ENCODE measurements around the gene LCN12.

LCN12 gene

GRCh38 chr9:136957901-136958300 lies 5.8 kb downstream of the LCN12 start:
- no CpG with 5 or more reads among the region's 6 CpGs for WGBS, 2 donors (ENCODE audit: extremely low coverage in 2 of 2, insufficient read length in 2 of 2, insufficient replicate concordance in 1 of 2)
- Histone ChIP-seq H2BK5ac (ENCODE audit: low read length) (no peak overlapping the region), H3K79me1 (ENCODE audit: low read depth, low read length) (peaks cover 3% of the 10 kb centered on the region), H4K8ac (ENCODE audit: low read depth, low read length) (no peak overlapping the region), H3K27me3 (ENCODE audit: control insufficient read depth in 3 of 3, insufficient read depth in 3 of 3, low read depth in 1 of 3, low read length in 3 of 3) (peaks cover 0 to 28% (median 0%) of the 10 kb centered on the region in 3 experiments), H4K91ac (ENCODE audit: low read depth, low read length, poor library complexity) (no peak overlapping the region), H2BK15ac (ENCODE audit: low read length) (no peak overlapping the region), H2AK5ac (ENCODE audit: low read depth, low read length) (peak overlapping the region; percentile 15), H3K9ac (ENCODE audit: low read depth, low read length, poor library complexity) (no peak overlapping the region), H3K4ac (ENCODE audit: low read length) (no peak overlapping the region), H2AFZ (ENCODE audit: low read length) (no peak overlapping the region), H3K27ac (replicated peaks; ENCODE audit: low read length) (no peak overlapping the region), H3K4me1 (ENCODE audit: control insufficient read depth in 2 of 2, insufficient read depth in 1 of 2, low read depth in 1 of 2, low read length in 2 of 2) (peaks cover 0 to 4% of the 10 kb centered on the region in 2 donors), H3K18ac (ENCODE audit: low read length) (peak overlapping the region; percentile 71), H3K36me3 (replicated peaks in 1 of 2; ENCODE audit: control insufficient read depth in 2 of 2, insufficient read depth in 2 of 2, low read length in 2 of 2) (no peaks in the 10 kb centered on the region), H3K14ac (ENCODE audit: low read length) (peak overlapping the region; percentile 47), H2BK12ac (ENCODE audit: low read length) (no peak overlapping the region), H3K9me3 (replicated peaks in 1 of 2; ENCODE audit: control insufficient read depth in 2 of 2, insufficient read depth in 1 of 2, low read depth in 1 of 2, low read length in 2 of 2) (peaks cover 0 to 1% of the 10 kb centered on the region in 2 donors), H3K4me3 (ENCODE audit: low read length in 2 of 2) (no peak overlapping the region), H3K4me2 (ENCODE audit: insufficient read depth, low read length, poor library complexity, severe bottlenecking) (no peak overlapping the region), H2BK120ac (ENCODE audit: low read depth, low read length) (no peak overlapping the region), H3K23ac (ENCODE audit: low read depth, low read length, poor library complexity) (no peak overlapping the region)
- no peak for DNase-seq (ENCODE audit: low spot score)

DNA sequence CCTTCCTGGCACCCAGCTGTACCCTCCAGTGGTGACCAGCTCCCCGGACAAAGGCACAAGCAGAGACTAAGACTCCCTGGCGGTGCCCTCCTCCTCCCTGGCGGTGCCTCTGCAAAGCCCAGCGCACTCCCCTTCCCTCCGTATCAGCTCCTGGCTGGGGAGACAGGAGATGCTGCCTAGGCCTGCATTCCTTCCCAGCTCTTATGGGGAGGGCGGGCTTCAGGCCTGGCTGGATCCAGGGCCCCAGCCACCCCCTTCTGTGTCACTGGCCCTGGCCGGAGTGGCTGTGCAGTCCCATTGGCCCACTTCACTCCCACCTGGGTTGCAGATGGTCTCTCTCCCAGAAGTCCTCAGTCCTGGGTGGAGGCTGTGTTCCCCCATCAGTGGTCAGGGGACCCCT lies 6.4 kb downstream of the LCN12 start:
- no peak overlapping the region for H4K8ac ChIP-seq (ENCODE audit: low read depth, low read length)
- no peak overlapping the region for H2AFZ ChIP-seq (ENCODE audit: low read length)
- no peak overlapping the region for H3K4me2 ChIP-seq (ENCODE audit: insufficient read depth, low read length, poor library complexity, severe bottlenecking)
- H3K27me3 ChIP-seq (ENCODE audit: control insufficient read depth in 3 of 3, insufficient read depth in 3 of 3, low read depth in 1 of 3, low read length in 3 of 3) = peaks cover 0 to 28% (median 0%) of the 10 kb centered on the region in 3 experiments
- no CpG with 5 or more reads among the region's 7 CpGs for WGBS, 2 donors (ENCODE audit: extremely low coverage in 2 of 2, insufficient read length in 2 of 2, insufficient replicate concordance in 1 of 2)
- H3K18ac ChIP-seq (ENCODE audit: low read length) = peak overlapping the region; percentile 71
- no peaks in the 10 kb centered on the region for H3K36me3 ChIP-seq (replicated peaks in 1 of 2; ENCODE audit: control insufficient read depth in 2 of 2, insufficient read depth in 2 of 2, low read length in 2 of 2)
- no peak overlapping the region for H2BK12ac ChIP-seq (ENCODE audit: low read length)
- H3K79me1 ChIP-seq (ENCODE audit: low read depth, low read length) = peaks cover 3% of the 10 kb centered on the region
- peaks cover 2 to 4% of the 10 kb centered on the region in 2 donors for H3K4me1 ChIP-seq (ENCODE audit: control insufficient read depth in 2 of 2, insufficient read depth in 1 of 2, low read depth in 1 of 2, low read length in 2 of 2)
- peak overlapping the region; percentile 98 for H2AK5ac ChIP-seq (ENCODE audit: low read depth, low read length)
- peak overlapping the region; percentile 43 for H3K23ac ChIP-seq (ENCODE audit: low read depth, low read length, poor library complexity)
- peak overlapping the region; percentile 47 for H3K14ac ChIP-seq (ENCODE audit: low read length)
- DNase-seq (ENCODE audit: low spot score) = no peak
- no peak overlapping the region for H2BK5ac ChIP-seq (ENCODE audit: low read length)
- no peak overlapping the region for H3K4ac ChIP-seq (ENCODE audit: low read length)
- H2BK120ac ChIP-seq (ENCODE audit: low read depth, low read length) = no peak overlapping the region
- peaks cover 0 to 1% of the 10 kb centered on the region in 2 donors for H3K9me3 ChIP-seq (replicated peaks in 1 of 2; ENCODE audit: control insufficient read depth in 2 of 2, insufficient read depth in 1 of 2, low read depth in 1 of 2, low read length in 2 of 2)
- no peak overlapping the region for H4K91ac ChIP-seq (ENCODE audit: low read depth, low read length, poor library complexity)
- H3K4me3 ChIP-seq (ENCODE audit: low read length in 2 of 2) = no peak overlapping the region
- H3K9ac ChIP-seq (ENCODE audit: low read depth, low read length, poor library complexity) = no peak overlapping the region
- no peak overlapping the region for H2BK15ac ChIP-seq (ENCODE audit: low read length)
- no peak overlapping the region for H3K27ac ChIP-seq (replicated peaks; ENCODE audit: low read length)

DNA sequence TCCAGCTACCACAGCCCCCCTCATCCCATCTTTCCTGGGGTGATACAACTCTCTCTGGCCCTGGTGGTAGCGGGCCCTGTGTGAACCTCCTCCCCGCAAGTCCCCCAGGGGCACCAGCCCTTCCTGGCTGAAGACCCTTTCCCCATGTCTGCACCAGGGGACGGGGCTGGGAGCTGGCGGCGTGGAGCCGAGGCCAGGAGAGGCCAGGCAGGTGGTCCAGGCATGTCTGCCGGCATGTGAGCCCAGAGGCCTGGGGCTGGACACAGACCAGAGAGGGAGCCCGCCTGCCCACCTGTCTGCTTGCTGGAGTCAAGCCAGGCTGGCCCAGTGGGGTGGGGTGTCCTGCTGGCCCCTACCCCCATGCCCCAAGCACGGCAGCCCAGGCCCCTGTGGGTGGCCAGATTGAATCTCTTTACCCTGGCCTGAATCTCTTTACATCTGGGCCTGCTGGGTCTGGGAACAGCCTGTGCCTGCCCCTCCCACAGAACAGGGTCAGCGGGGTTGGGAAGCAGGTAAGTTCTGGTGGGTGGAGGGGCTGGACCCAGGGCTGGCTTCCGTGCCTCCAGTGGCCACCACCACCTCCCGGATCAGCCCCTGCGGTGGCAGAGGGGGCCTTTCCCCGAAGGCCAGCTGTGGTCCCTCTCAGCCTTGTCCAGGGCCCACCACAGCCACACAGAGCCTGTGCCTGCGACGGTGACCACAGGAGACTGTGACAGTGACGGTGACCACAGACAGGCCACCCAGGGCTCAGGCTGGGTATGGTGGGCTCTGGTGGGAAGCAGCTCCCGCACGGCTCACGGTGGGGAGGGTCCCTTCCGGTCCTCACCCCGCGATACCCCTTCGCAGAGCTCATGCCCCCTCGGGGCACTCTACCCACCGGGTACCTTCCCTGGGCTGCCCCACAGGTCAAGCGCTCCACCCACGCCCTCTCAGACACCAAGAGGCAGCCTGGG lies 7.1 kb downstream of the LCN12 start:
- Histone ChIP-seq H3K14ac (ENCODE audit: low read length) (no peak overlapping the region), H3K27ac (replicated peaks; ENCODE audit: low read length) (no peak overlapping the region), H2BK15ac (ENCODE audit: low read length) (peak overlapping the region; percentile 98), H3K18ac (ENCODE audit: low read length) (peak overlapping the region; percentile 85), H3K4me3 (ENCODE audit: low read length in 2 of 2) (no peak overlapping the region), H2BK5ac (ENCODE audit: low read length) (peak overlapping the region; percentile 94), H3K79me1 (ENCODE audit: low read depth, low read length) (peaks cover 3% of the 10 kb centered on the region), H3K4ac (ENCODE audit: low read length) (no peak overlapping the region), H3K9me3 (replicated peaks in 1 of 2; ENCODE audit: control insufficient read depth in 2 of 2, insufficient read depth in 1 of 2, low read depth in 1 of 2, low read length in 2 of 2) (peaks cover 0 to 1% of the 10 kb centered on the region in 2 donors), H2AFZ (ENCODE audit: low read length) (no peak overlapping the region), H2AK5ac (ENCODE audit: low read depth, low read length) (peak overlapping the region; percentile 98), H3K4me2 (ENCODE audit: insufficient read depth, low read length, poor library complexity, severe bottlenecking) (no peak overlapping the region), H3K36me3 (replicated peaks in 1 of 2; ENCODE audit: control insufficient read depth in 2 of 2, insufficient read depth in 2 of 2, low read length in 2 of 2) (no peaks in the 10 kb centered on the region), H3K4me1 (ENCODE audit: control insufficient read depth in 2 of 2, insufficient read depth in 1 of 2, low read depth in 1 of 2, low read length in 2 of 2) (peaks cover 4 to 6% of the 10 kb centered on the region in 2 donors), H2BK120ac (ENCODE audit: low read depth, low read length) (peak overlapping the region; percentile 47), H3K27me3 (ENCODE audit: control insufficient read depth in 3 of 3, insufficient read depth in 3 of 3, low read depth in 1 of 3, low read length in 3 of 3) (peaks cover 0 to 23% (median 0%) of the 10 kb centered on the region in 3 experiments), H4K91ac (ENCODE audit: low read depth, low read length, poor library complexity) (no peak overlapping the region), H3K9ac (ENCODE audit: low read depth, low read length, poor library complexity) (peak overlapping the region; percentile 24), H3K23ac (ENCODE audit: low read depth, low read length, poor library complexity) (peak overlapping the region; percentile 80), H2BK12ac (ENCODE audit: low read length) (peak overlapping the region; percentile 98), H4K8ac (ENCODE audit: low read depth, low read length) (no peak overlapping the region)
- DNase-seq (ENCODE audit: low spot score) = no peak
- no CpG with 5 or more reads among the region's 28 CpGs for WGBS, 2 donors (ENCODE audit: extremely low coverage in 2 of 2, insufficient read length in 2 of 2, insufficient replicate concordance in 1 of 2)
